Measurements from ENCODE around the gene C16orf96. TPM values are rescaled to one million over a fixed set of nuclear protein-coding genes. Genes with fewer than 3 reads are reported as not detected.

Gene C16orf96
- total RNA-seq, 2 donors from 2014 or later, result 1.5 to 1.6 TPM

GRCh38 chr16:4520913-4521312 is 35.2 kb upstream of the C16orf96 start:
- no peak overlapping the region for H3K9ac ChIP-seq (ENCODE audit: extremely low read depth, low read length, poor library complexity, severe bottlenecking)
- peaks cover 4% of the 10 kb centered on the region for H3K36me3 Mint-ChIP-seq (ENCODE audit: low read depth)
- no peak for TF ChIP-seq CTCF (conservative IDR thresholded peaks at IDR 0.05)
- no peaks in the 10 kb centered on the region for H3K4me1 ChIP-seq (ENCODE audit: control insufficient read depth, insufficient read depth, low read length)
- H3K4me1 Mint-ChIP-seq, result no peaks in the 10 kb centered on the region
- no peaks in the 10 kb centered on the region for H3K9me3 ChIP-seq (ENCODE audit: control insufficient read depth, low read length)
- H3K4me3 ChIP-seq (ENCODE audit: low read length), result no peak overlapping the region
- H3K27ac ChIP-seq (ENCODE audit: low read depth, low read length), result no peak overlapping the region
- 93 to 94% methylated on average over 6 to 7 of the region's 7 CpGs for WGBS, 2 experiments (ENCODE audit: insufficient coverage in 1 of 2, insufficient read length in 1 of 2)
- no peaks in the 10 kb centered on the region for H3K36me3 ChIP-seq (ENCODE audit: control insufficient read depth, insufficient read depth, low read length)
- no peak for DNase-seq
- no peak overlapping the region for H3K4me3 Mint-ChIP-seq
- no peaks in the 10 kb centered on the region for H3K27me3 Mint-ChIP-seq (ENCODE audit: insufficient read depth)
- H3K27me3 ChIP-seq (ENCODE audit: control insufficient read depth, insufficient read depth, low read length, poor library complexity, severe bottlenecking), result no peaks in the 10 kb centered on the region
- H3K27ac Mint-ChIP-seq, result no peak overlapping the region
- no peaks in the 10 kb centered on the region for H3K9me3 Mint-ChIP-seq

- WGBS, 2 experiments (ENCODE audit: insufficient coverage in 1 of 2, insufficient read length in 1 of 2), result 89 to 94% methylated on average over 3 to 8 of the region's 8 CpGs
- Histone ChIP-seq H3K9ac (ENCODE audit: extremely low read depth, low read length, poor library complexity, severe bottlenecking) (no peak overlapping the region), H3K27ac (ENCODE audit: low read depth, low read length) (peak overlapping the region; percentile 51), H3K36me3 (ENCODE audit: control insufficient read depth, insufficient read depth, low read length) (no peaks in the 10 kb centered on the region), H3K27me3 (ENCODE audit: control insufficient read depth, insufficient read depth, low read length, poor library complexity, severe bottlenecking) (no peaks in the 10 kb centered on the region), H3K4me3 (ENCODE audit: low read length) (no peak overlapping the region), H3K4me1 (ENCODE audit: control insufficient read depth, insufficient read depth, low read length) (no peaks in the 10 kb centered on the region), H3K9me3 (ENCODE audit: control insufficient read depth, low read length) (no peaks in the 10 kb centered on the region)
- Mint-ChIP-seq H3K9me3 (no peaks in the 10 kb centered on the region), H3K4me3 (no peak overlapping the region), H3K36me3 (ENCODE audit: low read depth) (peaks cover 4% of the 10 kb centered on the region), H3K27me3 (ENCODE audit: insufficient read depth) (no peaks in the 10 kb centered on the region), H3K4me1 (no peaks in the 10 kb centered on the region), H3K27ac (no peak overlapping the region)
- TF ChIP-seq CTCF (conservative IDR thresholded peaks at IDR 0.05), result no peak
- DNase-seq, result no peak
Observed at GRCh38 chr16:4522051-4522581, 34.0 kb upstream of the C16orf96 start.

GRCh38 chr16:4523686-4524085 is 32.5 kb upstream of the C16orf96 start:
- DNase-seq, result no peak
- 82 to 94% methylated on average over 2 to 4 of the region's 4 CpGs for WGBS, 2 experiments (ENCODE audit: insufficient coverage in 1 of 2, insufficient read length in 1 of 2)
- no peaks in the 10 kb centered on the region for H3K27me3 Mint-ChIP-seq (ENCODE audit: insufficient read depth)
- Histone ChIP-seq H3K4me3 (ENCODE audit: low read length) (no peak overlapping the region), H3K27ac (ENCODE audit: low read depth, low read length) (no peak overlapping the region), H3K27me3 (ENCODE audit: control insufficient read depth, insufficient read depth, low read length, poor library complexity, severe bottlenecking) (no peaks in the 10 kb centered on the region), H3K4me1 (ENCODE audit: control insufficient read depth, insufficient read depth, low read length) (no peaks in the 10 kb centered on the region), H3K36me3 (ENCODE audit: control insufficient read depth, insufficient read depth, low read length) (no peaks in the 10 kb centered on the region), H3K9me3 (ENCODE audit: control insufficient read depth, low read length) (no peaks in the 10 kb centered on the region), H3K9ac (ENCODE audit: extremely low read depth, low read length, poor library complexity, severe bottlenecking) (no peak overlapping the region)
- TF ChIP-seq CTCF (conservative IDR thresholded peaks at IDR 0.05), result no peak
- H3K4me1 Mint-ChIP-seq, result no peaks in the 10 kb centered on the region
- H3K27ac Mint-ChIP-seq, result no peak overlapping the region
- no peaks in the 10 kb centered on the region for H3K9me3 Mint-ChIP-seq
- peaks cover 8% of the 10 kb centered on the region for H3K36me3 Mint-ChIP-seq (ENCODE audit: low read depth)
- H3K4me3 Mint-ChIP-seq, result no peak overlapping the region

Measured in endodermal cell (in vitro differentiated cells).